MM.1S (cell line): ENCODE results near the gene GORAB.

ENCODE experiments used
- DNase-seq: peaks from one replicate; pipeline ENCODE4 v3.0.0-alpha.2; 2015
- H2AFZ ChIP-seq: fragments of 300-600 bp; sonication (generic); 2 replicates; pipeline ENCODE4 v1.6.0; 2016; ENCODE audit warnings: antibody characterized with exemption, low read length
- H3F3A ChIP-seq: fragments of 300-600 bp; sonication (generic); 2 replicates; pipeline ENCODE4 v1.6.1; 2016; ENCODE audit warnings: mild to moderate bottlenecking, antibody characterized with exemption, low read length, moderate library complexity, mixed read lengths; ENCODE audit not compliant: insufficient read depth
- H3K27ac ChIP-seq: fragments of 300-600 bp; sonication (generic); 2 replicates; pipeline ENCODE4 v1.5.1; 2016; ENCODE audit warnings: mild to moderate bottlenecking, low read length
- H3K27me3 ChIP-seq: fragments of 300-600 bp; sonication (generic); replicated peaks from 2 replicates; pipeline ENCODE4 v1.6.0; 2016; ENCODE audit warnings: low read length; ENCODE audit not compliant: insufficient read depth
- H3K36me3 ChIP-seq: fragments of 300-600 bp; sonication (generic); replicated peaks from 2 replicates; pipeline ENCODE4 v1.6.1; 2016; ENCODE audit warnings: mild to moderate bottlenecking, low read length, mixed read lengths; ENCODE audit not compliant: insufficient read depth
- H3K4me1 ChIP-seq: fragments of 300-600 bp; sonication (generic); 2 replicates; pipeline ENCODE4 v1.6.1; 2016; ENCODE audit warnings: low read length, mixed read lengths
- H3K4me2 ChIP-seq: fragments of 300-600 bp; sonication (generic); 2 replicates; pipeline ENCODE4 v1.6.0; 2016; ENCODE audit warnings: low read depth, low read length
- H3K4me3 ChIP-seq: fragments of 300-600 bp; sonication (generic); 2 replicates; pipeline ENCODE4 v1.5.1; 2016; ENCODE audit warnings: low read length, mixed read lengths
- H3K79me2 ChIP-seq: fragments of 300-600 bp; sonication (generic); 2 replicates; pipeline ENCODE4 v1.6.1; 2016; ENCODE audit warnings: mixed run types, low read length, mixed read lengths
- H3K9ac ChIP-seq: fragments of 300-600 bp; sonication (generic); 2 replicates; pipeline ENCODE4 v1.6.1; 2016; ENCODE audit warnings: low read length, mixed read lengths
- H3K9me2 ChIP-seq: fragments of 300-600 bp; sonication (generic); replicated peaks from 2 replicates; pipeline ENCODE4 v1.6.1; 2016; ENCODE audit warnings: mild to moderate bottlenecking, low read length, mixed read lengths; ENCODE audit not compliant: insufficient read depth
- H3K9me3 ChIP-seq: fragments of 300-600 bp; sonication (generic); replicated peaks from 2 replicates; pipeline ENCODE4 v1.6.1; 2016; ENCODE audit warnings: mild to moderate bottlenecking, low read length, mixed read lengths; ENCODE audit not compliant: insufficient read depth
- H4K20me1 ChIP-seq: fragments of 300-600 bp; sonication (generic); 2 replicates; pipeline ENCODE4 v1.6.1; 2016; ENCODE audit warnings: mild to moderate bottlenecking, low read length, moderate library complexity, mixed read lengths; ENCODE audit not compliant: insufficient read depth
- CTCF ChIP-seq: fragments of 300-600 bp; sonication (generic); IDR thresholded peaks from 2 replicates; pipeline ENCODE4 v1.5.1; 2016; ENCODE audit warnings: antibody characterized with exemption, low read length, mixed read lengths
- EZH2 ChIP-seq: fragments of 300-600 bp; sonication (generic); optimal IDR thresholded peaks from 2 replicates; pipeline ENCODE3; 2017; ENCODE audit warnings: low read depth, mild to moderate bottlenecking, antibody characterized with exemption, low read length, mixed read lengths
- EZH2phosphoT487 ChIP-seq: fragments of 300-600 bp; sonication (generic); IDR thresholded peaks from 2 replicates; pipeline ENCODE4 v1.6.1; 2018; ENCODE audit warnings: antibody characterized with exemption, low read length

The GORAB gene

GRCh38 chr1:170534626-170535147, 2.7 kb downstream of the GORAB start:
- Histone ChIP-seq H3K79me2 (peaks cover 49% of the 10 kb centered on the region), H3K4me1 (peaks cover 10% of the 10 kb centered on the region; the same call in 1 of the 2 replicates), H3K27me3 (no peaks in the 10 kb centered on the region), H3K9me2 (no peaks in the 10 kb centered on the region), H3K4me2 (no peak overlapping the region), H4K20me1 (no peaks in the 10 kb centered on the region), H3K9me3 (no peaks in the 10 kb centered on the region), H2AFZ (no peak overlapping the region), H3K36me3 (no peaks in the 10 kb centered on the region), H3K4me3 (no peak overlapping the region), H3F3A (peaks cover 4% of the 10 kb centered on the region; the same call in 1 of the 2 replicates), H3K27ac (no peak overlapping the region), H3K9ac (no peak overlapping the region)
- TF ChIP-seq EZH2phosphoT487, result no peak
- TF ChIP-seq CTCF, result no peak
- no peak for TF ChIP-seq EZH2
- DNase-seq, result no peak

- Histone ChIP-seq H3K79me2 (peaks cover 49% of the 10 kb centered on the region), H4K20me1 (no peaks in the 10 kb centered on the region), H3K36me3 (no peaks in the 10 kb centered on the region), H3F3A (0 out of 2 replicates have a peak, but pooled peaks cover 4% of the 10 kb centered on the region), H3K4me2 (no peak overlapping the region), H3K27ac (no peak overlapping the region), H2AFZ (no peak overlapping the region), H3K27me3 (no peaks in the 10 kb centered on the region), H3K9me2 (no peaks in the 10 kb centered on the region), H3K4me3 (no peak overlapping the region), H3K4me1 (peaks cover 10% of the 10 kb centered on the region; the same call in 1 of the 2 replicates), H3K9ac (no peak overlapping the region), H3K9me3 (no peaks in the 10 kb centered on the region)
- no peak for DNase-seq
- no peak for TF ChIP-seq CTCF
- no peak for TF ChIP-seq EZH2
- no peak for TF ChIP-seq EZH2phosphoT487
These were observed 3.5 kb downstream of the GORAB start for GRCh38 chr1:170535418-170535817.

DNA sequence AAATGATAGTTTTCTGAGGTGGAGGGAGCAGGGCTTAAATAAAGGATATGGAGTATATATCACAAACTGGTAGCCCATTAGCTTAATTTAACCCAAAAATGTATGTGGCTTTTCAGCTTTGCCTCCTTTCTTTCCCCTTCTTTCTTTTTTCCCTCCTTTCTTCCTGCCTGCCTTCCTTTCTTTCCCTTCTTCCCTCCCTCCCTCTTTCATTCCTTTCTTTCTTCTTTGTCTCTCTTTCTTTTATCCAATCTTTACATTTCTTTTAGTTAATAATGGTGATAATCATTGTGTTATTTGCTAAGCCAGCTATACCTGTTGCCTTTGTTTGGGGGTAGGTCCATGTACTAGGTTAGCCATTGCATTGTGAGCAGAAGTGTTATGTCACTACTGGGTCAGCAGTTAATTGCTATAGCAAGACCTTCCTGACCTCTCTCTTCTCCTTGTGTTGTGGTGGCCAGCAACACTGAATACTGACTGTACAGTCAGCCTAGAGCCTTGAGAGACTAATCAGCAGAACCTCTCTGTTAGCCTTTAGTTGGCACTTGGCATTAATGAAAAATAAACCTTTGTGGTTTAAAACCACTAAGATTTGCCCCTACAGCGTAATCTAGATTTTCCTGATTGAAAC, 5.1 kb downstream of the GORAB start:
- no peaks in the 10 kb centered on the region for H3F3A ChIP-seq
- no peaks in the 10 kb centered on the region for H4K20me1 ChIP-seq
- peaks cover 49% of the 10 kb centered on the region for H3K79me2 ChIP-seq
- no peak overlapping the region for H3K27ac ChIP-seq
- no peak overlapping the region for H3K9ac ChIP-seq
- H3K27me3 ChIP-seq, result no peaks in the 10 kb centered on the region
- no peak for DNase-seq
- no peak overlapping the region for H2AFZ ChIP-seq
- no peak overlapping the region for H3K4me2 ChIP-seq
- H3K4me3 ChIP-seq, result no peak overlapping the region
- H3K4me1 ChIP-seq, result peaks cover 6% of the 10 kb centered on the region; the same call in 1 of the 2 replicates
- H3K9me3 ChIP-seq, result no peaks in the 10 kb centered on the region
- no peaks in the 10 kb centered on the region for H3K36me3 ChIP-seq
- no peak for TF ChIP-seq EZH2phosphoT487
- no peak for TF ChIP-seq CTCF
- no peak for TF ChIP-seq EZH2
- H3K9me2 ChIP-seq, result no peaks in the 10 kb centered on the region
